HCT116 (cell line): ENCODE data around the gene EIF5AL1.
"Not testable (repeated sequence)": the region's sequence is repeated elsewhere in the genome, so short reads cannot be mapped to it uniquely, and the experiment has no call there.

Source experiments
- CEBPB ChIP-seq: IDR thresholded peaks from 2 replicates; pipeline ENCODE4 v1.6.1; 2012; ENCODE audit warnings: low read depth
- EZH2 ChIP-seq: fragments of 200-600 bp; sonication (generic); IDR thresholded peaks from 2 replicates; pipeline ENCODE4 v1.6.1; 2017; ENCODE audit warnings: antibody characterized with exemption, mixed run types
- POLR2A ChIP-seq: IDR thresholded peaks from 2 replicates; pipeline ENCODE4 v1.7.0; 2011; ENCODE audit warnings: borderline replicate concordance; ENCODE audit not compliant: insufficient read depth, insufficient read length; ENCODE audit errors: extremely low read depth
- POLR2AphosphoS5 ChIP-seq: IDR thresholded peaks from 2 replicates; pipeline ENCODE4 v1.6.1; 2011; ENCODE audit warnings: mild to moderate bottlenecking, low read depth, low read length, moderate library complexity
- RAD21 ChIP-seq: IDR thresholded peaks from 2 replicates; pipeline ENCODE4 v1.6.1; 2012; ENCODE audit warnings: low read depth, mild to moderate bottlenecking
- SRF ChIP-seq: IDR thresholded peaks from 2 replicates; pipeline ENCODE4 v1.6.1; 2012; ENCODE audit warnings: low read depth
- YY1 ChIP-seq: IDR thresholded peaks from 2 replicates; pipeline ENCODE4 v1.6.1; 2011; ENCODE audit warnings: low read length, low read depth, moderate library complexity, mild to moderate bottlenecking; ENCODE audit not compliant: insufficient replicate concordance; ENCODE audit errors: extremely low read depth
- ZNF274 ChIP-seq: fragments of 200-500 bp; sonication (Bioruptor generic); IDR thresholded peaks from 2 replicates; pipeline ENCODE4 v1.6.1; 2014; ENCODE audit warnings: mild to moderate bottlenecking, low read depth, low read length, inconsistent platforms
- TF ChIP-seq, protein P1 (sequence below), 3 experiments: fragments of 200-600 bp in 1 of 3; sonication (generic) in 1 of 3; IDR thresholded peaks in 2 of 3; conservative IDR thresholded peaks in 1 of 3; 2 replicates each; pipeline ENCODE4 v1.5.1; 2012 to 2017; ENCODE audit warnings: low read depth in 2 of 3, low read length in 2 of 3, antibody characterized with exemption in 1 of 3, borderline replicate concordance in 1 of 3, control low read depth in 1 of 3, mild to moderate bottlenecking in 1 of 3, mixed read lengths in 1 of 3, mixed run types in 1 of 3, moderate library complexity in 1 of 3; ENCODE audit not compliant: insufficient read depth in 1 of 3
- TF ChIP-seq, protein P2 (sequence below): IDR thresholded peaks from 2 replicates; pipeline ENCODE4 v1.6.1; 2012
- TF ChIP-seq, protein P3 (sequence below): IDR thresholded peaks from 2 replicates; pipeline ENCODE4 v1.6.1; 2012

- TF ChIP-seq, protein P1, sequence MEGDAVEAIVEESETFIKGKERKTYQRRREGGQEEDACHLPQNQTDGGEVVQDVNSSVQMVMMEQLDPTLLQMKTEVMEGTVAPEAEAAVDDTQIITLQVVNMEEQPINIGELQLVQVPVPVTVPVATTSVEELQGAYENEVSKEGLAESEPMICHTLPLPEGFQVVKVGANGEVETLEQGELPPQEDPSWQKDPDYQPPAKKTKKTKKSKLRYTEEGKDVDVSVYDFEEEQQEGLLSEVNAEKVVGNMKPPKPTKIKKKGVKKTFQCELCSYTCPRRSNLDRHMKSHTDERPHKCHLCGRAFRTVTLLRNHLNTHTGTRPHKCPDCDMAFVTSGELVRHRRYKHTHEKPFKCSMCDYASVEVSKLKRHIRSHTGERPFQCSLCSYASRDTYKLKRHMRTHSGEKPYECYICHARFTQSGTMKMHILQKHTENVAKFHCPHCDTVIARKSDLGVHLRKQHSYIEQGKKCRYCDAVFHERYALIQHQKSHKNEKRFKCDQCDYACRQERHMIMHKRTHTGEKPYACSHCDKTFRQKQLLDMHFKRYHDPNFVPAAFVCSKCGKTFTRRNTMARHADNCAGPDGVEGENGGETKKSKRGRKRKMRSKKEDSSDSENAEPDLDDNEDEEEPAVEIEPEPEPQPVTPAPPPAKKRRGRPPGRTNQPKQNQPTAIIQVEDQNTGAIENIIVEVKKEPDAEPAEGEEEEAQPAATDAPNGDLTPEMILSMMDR (IDR thresholded peaks at IDR 0.05 in 2 of 3, conservative IDR thresholded peaks at IDR 0.05 in 1 of 3; ENCODE audit: borderline replicate concordance in 1 of 3, insufficient read depth in 1 of 3, low read depth in 2 of 3, low read length in 2 of 3): not testable (repeated sequence)
- not testable (repeated sequence) for TF ChIP-seq YY1, POLR2A, SRF, POLR2AphosphoS5, CEBPB, RAD21, EZH2, ZNF274
- TF ChIP-seq, protein P2, sequence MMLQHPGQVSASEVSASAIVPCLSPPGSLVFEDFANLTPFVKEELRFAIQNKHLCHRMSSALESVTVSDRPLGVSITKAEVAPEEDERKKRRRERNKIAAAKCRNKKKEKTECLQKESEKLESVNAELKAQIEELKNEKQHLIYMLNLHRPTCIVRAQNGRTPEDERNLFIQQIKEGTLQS: not testable (repeated sequence)
- TF ChIP-seq, protein P3, sequence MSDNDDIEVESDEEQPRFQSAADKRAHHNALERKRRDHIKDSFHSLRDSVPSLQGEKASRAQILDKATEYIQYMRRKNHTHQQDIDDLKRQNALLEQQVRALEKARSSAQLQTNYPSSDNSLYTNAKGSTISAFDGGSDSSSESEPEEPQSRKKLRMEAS: not testable (repeated sequence)
These were observed at the start of gene EIF5AL1 for GRCh38 chr10:79511891-79512583.
